SK-N-SH treated with all-trans-retinoic acid at 6 μM for 48 hours (cell line): ENCODE measurements around the gene LITAF.
"Not testable (repeated sequence)": the region's sequence is repeated elsewhere in the genome, so short reads cannot be mapped to it uniquely, and the experiment has no call there.

ENCODE experiments used
- ARNTL ChIP-seq: fragments of 450-650 bp; formaldehyde crosslinking; IDR thresholded peaks from 2 replicates; pipeline ENCODE4 v1.5.0; 2020; ENCODE audit warnings: low read depth, mild to moderate bottlenecking, moderate library complexity, borderline replicate concordance
- BACH2 ChIP-seq: fragments of 250-450 bp; sonication (Bioruptor Pico); IDR thresholded peaks from 2 replicates; pipeline ENCODE4 v1.9.0; 2021; ENCODE audit warnings: mild to moderate bottlenecking, borderline replicate concordance
- CREB5 ChIP-seq: fragments of 250-450 bp; sonication (Bioruptor Pico); IDR thresholded peaks from 2 replicates; pipeline ENCODE4 v1.5.1; 2020; ENCODE audit warnings: low read depth, mild to moderate bottlenecking, moderate library complexity
- ESRRG ChIP-seq: fragments of 250-450 bp; sonication (Bioruptor Pico); IDR thresholded peaks from 2 replicates; pipeline ENCODE4 v1.6.1; 2021; ENCODE audit warnings: mild to moderate bottlenecking
- OSR1 ChIP-seq: fragments of 250-450 bp; sonication (Bioruptor Pico); IDR thresholded peaks from 2 replicates; pipeline ENCODE4 v1.8.0; 2022; ENCODE audit warnings: moderate library complexity, mild to moderate bottlenecking, inconsistent platforms
- PATZ1 ChIP-seq: fragments of 250-450 bp; sonication (Bioruptor Pico); IDR thresholded peaks from 2 replicates; pipeline ENCODE4 v1.8.0; 2020; ENCODE audit warnings: mild to moderate bottlenecking, moderate library complexity, borderline replicate concordance
- RARB ChIP-seq: fragments of 250-450 bp; sonication (Bioruptor Pico); IDR thresholded peaks from 2 replicates; pipeline ENCODE4 v1.8.0; 2021; ENCODE audit warnings: mild to moderate bottlenecking, moderate library complexity
- TCF4 ChIP-seq: fragments of 250-450 bp; sonication (Bioruptor Pico); IDR thresholded peaks from 2 replicates; pipeline ENCODE4 v1.8.0; 2021; ENCODE audit warnings: mild to moderate bottlenecking, moderate library complexity, borderline replicate concordance
- TOX ChIP-seq: fragments of 250-450 bp; sonication (Bioruptor Pico); IDR thresholded peaks from 2 replicates; pipeline ENCODE4 v1.8.0; 2021; ENCODE audit warnings: mild to moderate bottlenecking, moderate library complexity, borderline replicate concordance
- ZFP3 ChIP-seq: fragments of 250-450 bp; sonication (Bioruptor Pico); IDR thresholded peaks from 2 replicates; pipeline ENCODE4 v1.5.0; 2020; ENCODE audit warnings: mild to moderate bottlenecking, moderate library complexity
- ZFP30 ChIP-seq: fragments of 450-650 bp; formaldehyde crosslinking; IDR thresholded peaks from 2 replicates; pipeline ENCODE4 v1.5.0; 2022; ENCODE audit warnings: mild to moderate bottlenecking, moderate library complexity
- ZNF565 ChIP-seq: fragments of 450-650 bp; formaldehyde crosslinking; conservative IDR thresholded peaks from 2 replicates; pipeline ENCODE4 v1.5.0; 2020; ENCODE audit warnings: low read depth, mild to moderate bottlenecking, moderate library complexity
- ZNF70 ChIP-seq: fragments of 450-650 bp; formaldehyde crosslinking; IDR thresholded peaks from 2 replicates; pipeline ENCODE4 v1.5.0; 2020; ENCODE audit warnings: mild to moderate bottlenecking, moderate library complexity
- ZNF8 ChIP-seq: fragments of 450-650 bp; formaldehyde crosslinking; IDR thresholded peaks from 2 replicates; pipeline ENCODE4 v1.5.0; 2020; ENCODE audit warnings: mild to moderate bottlenecking, moderate library complexity

GRCh38 chr16:11513366-11513765 is 73.4 kb downstream of the LITAF start:
- not testable (repeated sequence) for TF ChIP-seq ESRRG (CRISPR knock-in tag); ARNTL; CREB5 (CRISPR knock-in tag); ZNF70 (CRISPR knock-in tag); ZFP3; RARB (CRISPR knock-in tag); TOX (CRISPR knock-in tag); ZFP30 (CRISPR knock-in tag); PATZ1 (CRISPR knock-in tag); BACH2; OSR1 (CRISPR knock-in tag); ZNF565 (CRISPR knock-in tag); ZNF8 (CRISPR knock-in tag); TCF4
